Measurements from ENCODE around the gene RNF187.
"Not testable (repeated sequence)": the region's sequence is repeated elsewhere in the genome, so short reads cannot be mapped to it uniquely, and the experiment has no call there.

The RNF187 gene

GRCh38 chr1:228459091-228459993 lies 27.8 kb upstream of the RNF187 start:
- peak; percentile 30 for DNase-seq (ENCODE audit: low read depth)

- DNase-seq (ENCODE audit: low read depth), result no peak
Observed at GRCh38 chr1:228460821-228461220, 26.4 kb upstream of the RNF187 start.

- no peak for DNase-seq (ENCODE audit: low read depth)
Observed at GRCh38 chr1:228462560-228462959, 24.6 kb upstream of the RNF187 start.

GRCh38 chr1:228463009-228463558 lies 24.1 kb upstream of the RNF187 start:
- no peak for DNase-seq (ENCODE audit: low read depth)

GRCh38 chr1:228463559-228464455 lies 23.4 kb upstream of the RNF187 start:
- no peak for DNase-seq (ENCODE audit: low read depth)

- DNase-seq (ENCODE audit: low read depth), result no peak
Observed at GRCh38 chr1:228464487-228464983, 22.6 kb upstream of the RNF187 start.

- no peak for DNase-seq (ENCODE audit: low read depth)
Observed at GRCh38 chr1:228465141-228465540, 22.0 kb upstream of the RNF187 start.

- no peak for DNase-seq (ENCODE audit: low read depth)
Observed at GRCh38 chr1:228465571-228466146, 21.5 kb upstream of the RNF187 start.

GRCh38 chr1:228468188-228468587 lies 19.0 kb upstream of the RNF187 start:
- DNase-seq (ENCODE audit: low read depth), result not testable (repeated sequence)

- DNase-seq (ENCODE audit: low read depth), result no peak
Observed at GRCh38 chr1:228469413-228470162, 17.6 kb upstream of the RNF187 start.

- DNase-seq (ENCODE audit: low read depth), result no peak
Observed at GRCh38 chr1:228471154-228471761, 15.9 kb upstream of the RNF187 start.

GRCh38 chr1:228471762-228472398 lies 15.3 kb upstream of the RNF187 start:
- no peak for DNase-seq (ENCODE audit: low read depth)

- DNase-seq (ENCODE audit: low read depth), result no peak
Observed at GRCh38 chr1:228472655-228473054, 14.5 kb upstream of the RNF187 start.

- no peak for DNase-seq (ENCODE audit: low read depth)
Observed at GRCh38 chr1:228474507-228474906, 12.7 kb upstream of the RNF187 start.

- no peak for DNase-seq (ENCODE audit: low read depth)
Observed at GRCh38 chr1:228475812-228476211, 11.4 kb upstream of the RNF187 start.

GRCh38 chr1:228477263-228477662 lies 9.9 kb upstream of the RNF187 start:
- DNase-seq (ENCODE audit: low read depth), result no peak

GRCh38 chr1:228478326-228478725 lies 8.9 kb upstream of the RNF187 start:
- no peak for DNase-seq (ENCODE audit: low read depth)

- DNase-seq (ENCODE audit: low read depth), result no peak
Observed at GRCh38 chr1:228478912-228479711, 8.1 kb upstream of the RNF187 start.

- no peak for DNase-seq (ENCODE audit: low read depth)
Observed at GRCh38 chr1:228483789-228484188, 3.4 kb upstream of the RNF187 start.

Data from GM04503 (cell line).